ENCODE results near the gene CTXND2.
A peak's percentile ranks its signal among the peaks of the same experiment; 100 is the strongest.
"Not testable (repeated sequence)": the region's sequence is repeated elsewhere in the genome, so short reads cannot be mapped to it uniquely, and the experiment has no call there.

Gene CTXND2

DNA sequence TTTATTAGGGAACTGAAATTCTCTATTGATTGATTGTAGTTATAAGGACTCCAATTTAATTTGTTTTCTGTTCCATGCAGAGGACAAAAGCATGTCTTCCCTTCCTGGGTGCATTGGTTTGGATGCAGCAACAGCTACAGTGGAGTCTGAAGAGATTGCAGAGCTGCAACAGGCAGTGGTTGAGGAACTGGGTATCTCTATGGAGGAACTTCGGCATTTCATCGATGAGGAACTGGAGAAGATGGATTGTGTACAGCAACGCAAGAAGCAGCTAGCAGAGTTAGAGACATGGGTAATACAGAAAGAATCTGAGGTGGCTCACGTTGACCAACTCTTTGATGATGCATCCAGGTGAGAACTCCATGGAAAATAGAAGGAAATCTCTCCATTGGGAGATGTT lies 40.7 kb downstream of the CTXND2 start:
- H2AFZ ChIP-seq (ENCODE audit: low read depth, low read length, severe bottlenecking): no peak overlapping the region
- H3K9me3 ChIP-seq (ENCODE audit: insufficient read depth, low read length): no peaks in the 10 kb centered on the region
- H3K9me2 ChIP-seq (replicated peaks; ENCODE audit: insufficient read depth, low read length): no peaks in the 10 kb centered on the region
- no peak overlapping the region for H3K4me3 ChIP-seq (ENCODE audit: insufficient read depth, low read length, poor library complexity, severe bottlenecking)
- H3K27me3 ChIP-seq (ENCODE audit: low read length): no peaks in the 10 kb centered on the region
- no peak overlapping the region for H3K27ac ChIP-seq (ENCODE audit: low read depth, low read length)
- H3K79me2 ChIP-seq (ENCODE audit: insufficient read depth, low read length): peaks cover 25% of the 10 kb centered on the region
- no peaks in the 10 kb centered on the region for H4K20me1 ChIP-seq (ENCODE audit: low read depth, low read length)
- H3K9ac ChIP-seq (ENCODE audit: low read length): no peak overlapping the region
- peaks cover 15% of the 10 kb centered on the region for H3F3A ChIP-seq (ENCODE audit: insufficient read depth)
- peak overlapping the region; percentile 72 for H3K4me2 ChIP-seq (ENCODE audit: low read depth, low read length, poor library complexity, severe bottlenecking)
- H3K36me3 ChIP-seq (ENCODE audit: low read length): peaks cover 38% of the 10 kb centered on the region
- TF ChIP-seq, protein P1, sequence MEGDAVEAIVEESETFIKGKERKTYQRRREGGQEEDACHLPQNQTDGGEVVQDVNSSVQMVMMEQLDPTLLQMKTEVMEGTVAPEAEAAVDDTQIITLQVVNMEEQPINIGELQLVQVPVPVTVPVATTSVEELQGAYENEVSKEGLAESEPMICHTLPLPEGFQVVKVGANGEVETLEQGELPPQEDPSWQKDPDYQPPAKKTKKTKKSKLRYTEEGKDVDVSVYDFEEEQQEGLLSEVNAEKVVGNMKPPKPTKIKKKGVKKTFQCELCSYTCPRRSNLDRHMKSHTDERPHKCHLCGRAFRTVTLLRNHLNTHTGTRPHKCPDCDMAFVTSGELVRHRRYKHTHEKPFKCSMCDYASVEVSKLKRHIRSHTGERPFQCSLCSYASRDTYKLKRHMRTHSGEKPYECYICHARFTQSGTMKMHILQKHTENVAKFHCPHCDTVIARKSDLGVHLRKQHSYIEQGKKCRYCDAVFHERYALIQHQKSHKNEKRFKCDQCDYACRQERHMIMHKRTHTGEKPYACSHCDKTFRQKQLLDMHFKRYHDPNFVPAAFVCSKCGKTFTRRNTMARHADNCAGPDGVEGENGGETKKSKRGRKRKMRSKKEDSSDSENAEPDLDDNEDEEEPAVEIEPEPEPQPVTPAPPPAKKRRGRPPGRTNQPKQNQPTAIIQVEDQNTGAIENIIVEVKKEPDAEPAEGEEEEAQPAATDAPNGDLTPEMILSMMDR (IDR thresholded peaks at IDR 0.05; ENCODE audit: insufficient read depth, low read length, poor library complexity, severe bottlenecking): no peak

DNA sequence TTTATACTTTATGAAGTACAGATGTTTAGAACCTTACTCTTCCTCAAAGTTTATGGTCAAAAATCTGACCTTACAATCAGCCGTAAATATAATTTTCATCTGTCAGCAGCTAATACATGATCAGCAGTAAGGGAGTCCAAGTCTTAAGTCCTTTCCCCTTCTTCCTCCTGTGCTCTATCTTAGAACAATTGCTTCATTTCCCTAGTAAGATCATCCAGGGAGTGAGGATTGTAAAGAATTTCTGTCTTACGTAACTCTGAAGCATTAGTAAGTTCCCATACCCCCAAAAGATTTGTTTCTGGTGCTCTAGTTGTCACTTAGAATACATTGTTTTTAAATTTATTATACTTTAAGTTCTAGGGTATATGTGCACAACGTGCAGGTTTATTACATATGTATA lies 41.4 kb downstream of the CTXND2 start:
- TF ChIP-seq, protein P1 (IDR thresholded peaks at IDR 0.05; ENCODE audit: insufficient read depth, low read length, poor library complexity, severe bottlenecking): no peak
- TF ChIP-seq EZH2phosphoT487 (conservative IDR thresholded peaks at IDR 0.05; ENCODE audit: low read length): no peak
- peaks cover 42% of the 10 kb centered on the region for H3K36me3 ChIP-seq (ENCODE audit: low read length)
- H3K27me3 ChIP-seq (ENCODE audit: low read length): no peaks in the 10 kb centered on the region
- H3K9ac ChIP-seq (ENCODE audit: low read length): no peak overlapping the region
- H3F3A ChIP-seq (ENCODE audit: insufficient read depth): peaks cover 12% of the 10 kb centered on the region
- H3K9me3 ChIP-seq (ENCODE audit: insufficient read depth, low read length): no peaks in the 10 kb centered on the region
- no peaks in the 10 kb centered on the region for H3K9me2 ChIP-seq (replicated peaks; ENCODE audit: insufficient read depth, low read length)
- no peak overlapping the region for H2AFZ ChIP-seq (ENCODE audit: low read depth, low read length, severe bottlenecking)
- H3K79me2 ChIP-seq (ENCODE audit: insufficient read depth, low read length): peaks cover 26% of the 10 kb centered on the region
- no peak overlapping the region for H3K4me2 ChIP-seq (ENCODE audit: low read depth, low read length, poor library complexity, severe bottlenecking)
- no peaks in the 10 kb centered on the region for H4K20me1 ChIP-seq (ENCODE audit: low read depth, low read length)
- H3K4me3 ChIP-seq (ENCODE audit: insufficient read depth, low read length, poor library complexity, severe bottlenecking): no peak overlapping the region
- no peak overlapping the region for H3K27ac ChIP-seq (ENCODE audit: low read depth, low read length)

DNA sequence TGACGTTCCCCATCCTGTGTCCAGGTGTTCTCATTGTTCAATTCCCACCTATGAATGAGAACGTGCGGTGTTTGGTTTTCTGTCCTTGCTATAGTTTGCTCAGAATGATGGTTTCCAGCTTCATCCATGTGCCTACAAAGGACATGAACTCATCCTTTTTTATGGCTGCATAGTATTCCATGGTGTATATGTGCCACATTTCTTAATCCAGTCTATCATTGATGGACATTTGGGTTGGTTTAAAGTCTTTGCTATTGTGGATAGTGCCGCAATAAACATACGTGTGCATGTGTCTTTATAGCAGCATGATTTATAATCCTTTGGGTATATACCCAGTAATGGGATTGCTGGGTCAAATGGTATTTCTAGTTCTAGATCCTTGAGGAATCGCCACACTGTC lies 41.8 kb downstream of the CTXND2 start:
- H3K9ac ChIP-seq (ENCODE audit: low read length); H3K27me3 ChIP-seq (ENCODE audit: low read length); H4K20me1 ChIP-seq (ENCODE audit: low read depth, low read length); H3K9me3 ChIP-seq (ENCODE audit: insufficient read depth, low read length); H3K27ac ChIP-seq (ENCODE audit: low read depth, low read length); H3K4me2 ChIP-seq (ENCODE audit: low read depth, low read length, poor library complexity, severe bottlenecking); H3K9me2 ChIP-seq (replicated peaks; ENCODE audit: insufficient read depth, low read length); H3K4me3 ChIP-seq (ENCODE audit: insufficient read depth, low read length, poor library complexity, severe bottlenecking); H2AFZ ChIP-seq (ENCODE audit: low read depth, low read length, severe bottlenecking): not testable (repeated sequence)
- Histone ChIP-seq H3K79me2 (ENCODE audit: insufficient read depth, low read length) (peaks cover 26% of the 10 kb centered on the region), H3K36me3 (ENCODE audit: low read length) (peaks cover 42% of the 10 kb centered on the region), H3F3A (ENCODE audit: insufficient read depth) (peaks cover 12% of the 10 kb centered on the region)

DNA sequence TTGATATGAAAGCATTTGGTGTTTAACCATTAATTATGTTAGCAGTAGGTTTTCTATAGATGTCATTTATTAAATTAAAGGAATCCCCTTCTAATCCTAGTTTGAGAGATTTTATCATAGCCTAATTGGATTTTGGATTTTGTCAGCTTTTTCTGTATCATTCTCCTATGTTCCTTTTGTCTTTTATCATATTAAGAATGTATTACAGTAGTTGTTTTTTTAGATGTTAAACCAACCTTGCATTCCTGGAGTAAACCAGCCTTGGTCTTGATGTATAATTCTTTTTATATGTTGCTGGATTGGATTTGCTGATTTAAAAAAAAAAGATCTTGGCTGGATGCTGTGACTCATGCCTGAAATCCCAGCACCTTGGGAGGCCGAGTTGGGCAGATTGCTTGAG lies 44.8 kb downstream of the CTXND2 start:
- H3K9ac ChIP-seq (ENCODE audit: low read length): no peak overlapping the region
- H3F3A ChIP-seq (ENCODE audit: insufficient read depth): peaks cover 16% of the 10 kb centered on the region
- peaks cover 43% of the 10 kb centered on the region for H3K79me2 ChIP-seq (ENCODE audit: insufficient read depth, low read length)
- no peak overlapping the region for H3K27ac ChIP-seq (ENCODE audit: low read depth, low read length)
- no peaks in the 10 kb centered on the region for H4K20me1 ChIP-seq (ENCODE audit: low read depth, low read length)
- no peaks in the 10 kb centered on the region for H3K9me3 ChIP-seq (ENCODE audit: insufficient read depth, low read length)
- H3K36me3 ChIP-seq (ENCODE audit: low read length): peaks cover 56% of the 10 kb centered on the region
- H3K4me3 ChIP-seq (ENCODE audit: insufficient read depth, low read length, poor library complexity, severe bottlenecking): no peak overlapping the region
- H3K4me2 ChIP-seq (ENCODE audit: low read depth, low read length, poor library complexity, severe bottlenecking): no peak overlapping the region
- H2AFZ ChIP-seq (ENCODE audit: low read depth, low read length, severe bottlenecking): no peak overlapping the region
- H3K9me2 ChIP-seq (replicated peaks; ENCODE audit: insufficient read depth, low read length): no peaks in the 10 kb centered on the region
- TF ChIP-seq, protein P1 (IDR thresholded peaks at IDR 0.05; ENCODE audit: insufficient read depth, low read length, poor library complexity, severe bottlenecking): no peak
- no peak for TF ChIP-seq EZH2phosphoT487 (conservative IDR thresholded peaks at IDR 0.05; ENCODE audit: low read length)
- no peaks in the 10 kb centered on the region for H3K27me3 ChIP-seq (ENCODE audit: low read length)

Data from SU-DHL-6 (cell line).